ENCODE measurements around the gene ERAS. TPM values are rescaled to one million over a fixed set of nuclear protein-coding genes. Genes with fewer than 3 reads are reported as not detected.

ERAS gene
- total RNA-seq, 2 experiments from 2014 or later: 0.60 TPM; not detected in 1

DNA sequence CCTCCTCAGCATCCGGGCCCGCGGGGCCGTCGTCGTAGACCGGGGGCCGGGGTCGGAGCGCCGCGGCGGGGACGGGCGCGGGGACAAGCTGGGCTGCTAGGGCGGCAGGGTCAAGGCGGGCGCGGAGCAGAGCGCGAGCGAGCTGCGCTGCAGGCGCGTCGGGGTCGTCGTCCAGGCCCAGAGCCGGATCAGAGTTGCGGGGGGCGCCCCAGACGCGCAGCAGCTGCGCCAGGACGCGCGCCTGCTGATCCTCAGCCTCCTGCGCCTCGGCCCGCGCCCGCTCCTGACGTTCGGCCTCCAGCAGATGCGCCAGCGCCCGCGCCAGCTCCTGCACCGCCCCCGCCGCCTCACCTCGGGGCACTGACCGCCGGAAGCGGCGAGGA is 5.6 kb downstream of the ERAS start:
- intact Hi-C loops (cut with micrococcal nuclease; ENCODE audit: unreplicated experiment): no loop called here
- H3K4me1 ChIP-seq (ENCODE audit: insufficient read depth, low read length, poor library complexity, severe bottlenecking): no peaks in the 10 kb centered on the region
- no peak overlapping the region for H3K4me3 ChIP-seq (ENCODE audit: low read depth, low read length, poor library complexity, severe bottlenecking)
- H3K4me2 ChIP-seq (ENCODE audit: low read length): no peak overlapping the region
- H3K36me3 ChIP-seq (ENCODE audit: insufficient read depth, low read length): no peaks in the 10 kb centered on the region
- BruUV-seq (replicated peaks): no TSS peak
- H4K20me1 ChIP-seq (ENCODE audit: insufficient read depth, low read length): no peaks in the 10 kb centered on the region
- H3K27ac ChIP-seq (ENCODE audit: low read depth, low read length, poor library complexity, severe bottlenecking): no peak overlapping the region
- no peaks in the 10 kb centered on the region for H3K79me2 ChIP-seq (ENCODE audit: insufficient read depth, low read depth, low read length)
- H2AFZ ChIP-seq (ENCODE audit: low read length): no peak overlapping the region
- CTCF ChIA-PET (ENCODE audit: unreplicated experiment): no interaction called here
- DNase-seq (ENCODE audit: low spot score): no peak
- no peaks in the 10 kb centered on the region for H3K9me2 ChIP-seq (ENCODE audit: insufficient read depth, low read length)
- H3K9me3 ChIP-seq (ENCODE audit: low read length): no peaks in the 10 kb centered on the region
- TF ChIP-seq CTCF (conservative IDR thresholded peaks at IDR 0.05; ENCODE audit: low read length) (no peak), EZH2phosphoT487 (IDR thresholded peaks at IDR 0.05; ENCODE audit: borderline replicate concordance, low read depth, low read length) (no peak)
- POLR2A ChIA-PET: no interaction called here

DNA sequence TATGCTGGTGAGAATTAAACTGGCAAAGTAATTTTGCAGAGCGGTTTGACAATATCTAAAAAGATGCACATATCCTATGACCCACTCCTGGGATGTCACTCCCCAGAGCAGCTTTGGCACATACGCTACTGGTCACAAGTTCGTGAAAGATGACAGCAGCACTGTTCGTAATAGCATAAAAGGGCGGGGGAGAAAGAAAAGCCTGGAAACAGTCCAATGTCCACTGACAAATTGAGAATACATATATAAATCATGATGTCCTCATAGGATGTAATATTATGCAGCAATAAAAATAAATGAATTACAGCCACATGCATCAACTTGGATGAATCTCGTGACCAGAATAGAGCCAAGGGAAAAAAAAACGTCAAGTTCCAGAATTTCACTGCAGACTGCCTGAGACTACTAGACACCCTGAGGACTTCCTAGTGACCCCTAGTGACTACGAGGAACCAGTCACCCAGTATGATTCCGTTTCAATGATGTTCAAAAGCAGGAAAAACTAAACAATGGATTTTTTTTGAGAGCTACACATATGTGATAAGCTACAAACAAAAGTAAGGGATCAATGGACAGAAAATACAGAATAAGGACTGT is 7.3 kb downstream of the ERAS start:
- TF ChIP-seq CTCF (conservative IDR thresholded peaks at IDR 0.05; ENCODE audit: low read length) (0 out of 2 replicates have a peak, but pooled peaks have one; percentile 26), EZH2phosphoT487 (IDR thresholded peaks at IDR 0.05; ENCODE audit: borderline replicate concordance, low read depth, low read length) (no peak)
- Histone ChIP-seq H3K27ac (ENCODE audit: low read depth, low read length, poor library complexity, severe bottlenecking) (no peak overlapping the region), H3K9me2 (ENCODE audit: insufficient read depth, low read length) (no peaks in the 10 kb centered on the region), H3K4me2 (ENCODE audit: low read length) (no peak overlapping the region), H2AFZ (ENCODE audit: low read length) (no peak overlapping the region), H3K36me3 (ENCODE audit: insufficient read depth, low read length) (no peaks in the 10 kb centered on the region), H3K9me3 (ENCODE audit: low read length) (no peaks in the 10 kb centered on the region), H4K20me1 (ENCODE audit: insufficient read depth, low read length) (no peaks in the 10 kb centered on the region), H3K4me3 (ENCODE audit: low read depth, low read length, poor library complexity, severe bottlenecking) (no peak overlapping the region), H3K79me2 (ENCODE audit: insufficient read depth, low read depth, low read length) (no peaks in the 10 kb centered on the region), H3K4me1 (ENCODE audit: insufficient read depth, low read length, poor library complexity, severe bottlenecking) (no peaks in the 10 kb centered on the region)
- ChIA-PET CTCF (ENCODE audit: unreplicated experiment) (no interaction called here), POLR2A (no interaction called here)
- no peak for DNase-seq (ENCODE audit: low spot score)
- BruUV-seq (replicated peaks): no TSS peak
- intact Hi-C loops (cut with micrococcal nuclease; ENCODE audit: unreplicated experiment): no loop called here

DNA sequence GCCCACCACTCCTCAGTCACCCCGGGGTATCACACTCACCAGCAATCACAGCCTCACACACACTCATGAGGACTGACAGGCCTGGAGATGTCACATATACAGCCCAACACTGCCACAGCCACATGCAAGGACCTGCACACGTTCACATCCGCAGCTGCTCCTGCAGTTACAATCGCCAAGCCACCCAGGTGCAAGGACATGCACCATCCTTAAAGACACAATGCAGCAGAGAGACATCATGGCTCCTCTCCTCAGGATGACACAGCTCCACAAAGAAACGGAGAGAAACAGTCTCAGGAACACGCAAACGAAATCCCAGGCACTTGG is 8.0 kb downstream of the ERAS start:
- DNase-seq (ENCODE audit: low spot score): peak; percentile 5
- Histone ChIP-seq H2AFZ (ENCODE audit: low read length) (no peak overlapping the region), H3K9me3 (ENCODE audit: low read length) (no peaks in the 10 kb centered on the region), H3K4me1 (ENCODE audit: insufficient read depth, low read length, poor library complexity, severe bottlenecking) (no peaks in the 10 kb centered on the region), H3K4me3 (ENCODE audit: low read depth, low read length, poor library complexity, severe bottlenecking) (no peak overlapping the region), H3K79me2 (ENCODE audit: insufficient read depth, low read depth, low read length) (no peaks in the 10 kb centered on the region), H3K9me2 (ENCODE audit: insufficient read depth, low read length) (no peaks in the 10 kb centered on the region), H3K27ac (ENCODE audit: low read depth, low read length, poor library complexity, severe bottlenecking) (no peak overlapping the region), H3K4me2 (ENCODE audit: low read length) (peak overlapping the region; percentile 4; the same call in 1 of the 2 replicates), H4K20me1 (ENCODE audit: insufficient read depth, low read length) (no peaks in the 10 kb centered on the region), H3K36me3 (ENCODE audit: insufficient read depth, low read length) (no peaks in the 10 kb centered on the region)
- no peak for TF ChIP-seq CTCF (conservative IDR thresholded peaks at IDR 0.05; ENCODE audit: low read length)
- TF ChIP-seq EZH2phosphoT487 (IDR thresholded peaks at IDR 0.05; ENCODE audit: borderline replicate concordance, low read depth, low read length): no peak
- ChIA-PET CTCF (ENCODE audit: unreplicated experiment) (no interaction called here), POLR2A (no interaction called here)
- no TSS peak for BruUV-seq (replicated peaks)
- intact Hi-C loops (cut with micrococcal nuclease; ENCODE audit: unreplicated experiment): no loop called here
